ENCODE data around the gene TMEM108.

DNA sequence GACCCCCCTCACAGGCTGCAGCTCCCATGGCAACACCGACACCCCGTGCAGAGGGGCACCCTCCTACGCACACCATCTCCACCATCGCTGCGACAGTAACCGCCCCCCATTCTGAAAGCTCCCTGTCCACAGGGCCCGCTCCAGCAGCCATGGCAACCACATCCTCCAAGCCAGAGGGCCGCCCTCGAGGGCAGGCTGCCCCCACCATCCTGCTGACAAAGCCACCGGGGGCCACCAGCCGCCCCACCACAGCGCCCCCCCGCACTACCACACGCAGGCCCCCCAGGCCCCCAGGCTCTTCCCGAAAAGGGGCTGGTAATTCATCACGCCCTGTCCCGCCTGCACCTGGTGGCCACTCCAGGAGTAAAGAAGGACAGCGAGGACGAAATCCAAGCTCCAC lies 341.7 kb downstream of the TMEM108 start:
- TF ChIP-seq CTCF (conservative IDR thresholded peaks at IDR 0.05; ENCODE audit: low read depth in 2 of 2) (no peak), POLR2AphosphoS5 (IDR thresholded peaks at IDR 0.05; ENCODE audit: low read depth) (no peak), EZH2 (IDR thresholded peaks at IDR 0.05; ENCODE audit: low read depth, unreplicated experiment) (no peak), EZH2phosphoT487 (IDR thresholded peaks at IDR 0.05; ENCODE audit: unreplicated experiment) (no peak), JUNB (IDR thresholded peaks at IDR 0.05; ENCODE audit: unreplicated experiment) (no peak)
- TF ChIP-seq, protein P1, sequence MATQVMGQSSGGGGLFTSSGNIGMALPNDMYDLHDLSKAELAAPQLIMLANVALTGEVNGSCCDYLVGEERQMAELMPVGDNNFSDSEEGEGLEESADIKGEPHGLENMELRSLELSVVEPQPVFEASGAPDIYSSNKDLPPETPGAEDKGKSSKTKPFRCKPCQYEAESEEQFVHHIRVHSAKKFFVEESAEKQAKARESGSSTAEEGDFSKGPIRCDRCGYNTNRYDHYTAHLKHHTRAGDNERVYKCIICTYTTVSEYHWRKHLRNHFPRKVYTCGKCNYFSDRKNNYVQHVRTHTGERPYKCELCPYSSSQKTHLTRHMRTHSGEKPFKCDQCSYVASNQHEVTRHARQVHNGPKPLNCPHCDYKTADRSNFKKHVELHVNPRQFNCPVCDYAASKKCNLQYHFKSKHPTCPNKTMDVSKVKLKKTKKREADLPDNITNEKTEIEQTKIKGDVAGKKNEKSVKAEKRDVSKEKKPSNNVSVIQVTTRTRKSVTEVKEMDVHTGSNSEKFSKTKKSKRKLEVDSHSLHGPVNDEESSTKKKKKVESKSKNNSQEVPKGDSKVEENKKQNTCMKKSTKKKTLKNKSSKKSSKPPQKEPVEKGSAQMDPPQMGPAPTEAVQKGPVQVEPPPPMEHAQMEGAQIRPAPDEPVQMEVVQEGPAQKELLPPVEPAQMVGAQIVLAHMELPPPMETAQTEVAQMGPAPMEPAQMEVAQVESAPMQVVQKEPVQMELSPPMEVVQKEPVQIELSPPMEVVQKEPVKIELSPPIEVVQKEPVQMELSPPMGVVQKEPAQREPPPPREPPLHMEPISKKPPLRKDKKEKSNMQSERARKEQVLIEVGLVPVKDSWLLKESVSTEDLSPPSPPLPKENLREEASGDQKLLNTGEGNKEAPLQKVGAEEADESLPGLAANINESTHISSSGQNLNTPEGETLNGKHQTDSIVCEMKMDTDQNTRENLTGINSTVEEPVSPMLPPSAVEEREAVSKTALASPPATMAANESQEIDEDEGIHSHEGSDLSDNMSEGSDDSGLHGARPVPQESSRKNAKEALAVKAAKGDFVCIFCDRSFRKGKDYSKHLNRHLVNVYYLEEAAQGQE (IDR thresholded peaks at IDR 0.05; ENCODE audit: unreplicated experiment): no peak
